ENCODE data around the gene TCN2.
"Not testable (repeated sequence)": the region's sequence is repeated elsewhere in the genome, so short reads cannot be mapped to it uniquely, and the experiment has no call there.

Gene TCN2

DNA sequence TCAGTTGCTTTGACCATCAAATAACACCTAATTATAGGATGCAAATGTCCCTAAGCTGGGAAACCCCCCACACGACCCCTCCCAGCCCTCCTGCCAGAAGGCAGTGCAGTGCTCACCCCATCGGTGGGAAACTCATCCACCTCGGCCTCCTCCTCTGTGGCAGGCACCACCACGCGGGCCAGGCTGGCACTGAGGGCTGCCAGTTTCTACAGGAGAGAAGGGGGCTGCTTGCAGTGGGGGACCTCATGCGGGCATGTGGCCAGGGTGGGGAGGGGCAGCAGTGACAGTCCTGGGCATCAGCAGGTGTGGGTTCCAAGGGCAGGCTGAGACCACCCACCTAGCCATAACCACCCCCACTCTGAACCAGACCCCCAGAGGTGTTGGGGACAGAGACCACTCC lies 26.1 kb upstream of the TCN2 start:
- no peak for DNase-seq

DNA sequence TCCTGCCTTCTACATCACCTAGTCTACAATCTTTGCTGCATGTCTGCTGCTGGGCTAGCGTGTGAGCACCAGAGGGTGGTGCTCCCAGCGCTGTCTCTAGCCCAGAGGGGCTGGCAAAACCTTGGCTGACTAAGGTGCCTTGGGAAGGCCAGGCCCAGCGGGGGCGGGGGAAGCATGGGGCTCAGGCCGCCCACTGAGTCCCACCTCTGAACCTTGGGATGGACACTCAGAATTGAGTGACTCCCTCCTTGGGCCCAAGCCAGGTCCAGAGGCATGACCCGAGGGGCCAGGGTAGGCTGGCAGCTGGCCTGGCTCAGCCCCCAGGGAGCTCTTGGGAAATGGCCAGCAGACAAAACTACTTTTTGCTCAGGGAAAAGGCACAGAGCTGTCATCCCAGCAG lies 24.9 kb upstream of the TCN2 start:
- DNase-seq = no peak

DNA sequence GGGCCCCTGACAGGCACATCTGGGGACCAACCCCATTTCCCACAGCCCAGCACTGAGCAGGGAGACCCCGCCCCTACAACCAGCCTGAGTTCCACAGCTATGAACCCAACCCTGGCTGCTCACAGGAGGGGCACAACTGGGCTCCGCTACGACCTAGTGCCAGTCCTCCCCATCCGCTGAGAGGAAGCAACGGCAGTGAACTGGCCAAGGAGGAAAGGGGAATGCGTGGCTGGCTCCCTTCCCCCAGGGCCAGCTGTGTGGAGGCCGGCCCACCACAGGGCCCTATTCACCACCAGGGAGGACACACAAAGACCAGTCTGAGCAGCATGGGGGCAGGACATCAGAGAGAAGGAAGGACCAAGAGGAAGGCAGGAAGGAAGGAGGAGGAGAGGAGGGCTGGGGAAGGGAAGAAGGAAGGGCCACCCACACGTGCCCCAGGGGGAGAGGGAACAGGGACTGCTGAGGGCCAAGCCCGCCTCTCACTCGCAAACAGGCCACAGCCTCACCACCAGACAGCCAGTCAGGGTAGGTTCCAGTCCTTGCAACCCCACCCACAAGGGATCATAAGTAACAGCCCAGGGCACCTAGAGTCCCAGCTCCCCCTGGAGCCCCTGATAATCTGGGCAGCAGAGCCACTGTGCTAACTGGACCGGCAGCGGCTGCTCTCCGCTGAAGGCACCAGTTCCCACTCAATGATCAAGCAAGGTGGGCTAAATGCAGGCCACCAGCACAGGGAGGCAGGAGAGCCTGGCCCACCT lies 24.0 kb upstream of the TCN2 start:
- no peak for DNase-seq

DNA sequence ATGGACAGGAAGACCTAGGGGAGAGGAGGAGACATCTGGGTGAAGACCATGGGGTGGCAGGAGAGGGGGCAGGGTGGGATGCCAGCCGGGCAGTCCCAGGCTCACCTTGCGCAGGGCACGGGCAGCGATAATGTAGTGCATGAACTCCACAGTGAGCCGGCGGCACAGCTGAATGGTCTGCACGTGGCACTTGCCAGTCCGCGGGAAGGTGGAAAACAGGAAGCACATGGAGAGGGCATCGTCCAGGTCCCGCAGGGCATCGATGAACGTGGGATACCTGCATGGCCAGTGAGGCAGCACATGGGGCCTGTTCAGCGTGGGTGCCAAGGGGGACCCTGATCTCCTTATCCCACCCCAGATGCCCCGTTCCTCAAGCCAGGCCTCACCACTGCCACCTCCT lies 22.5 kb upstream of the TCN2 start:
- DNase-seq = no peak

DNA sequence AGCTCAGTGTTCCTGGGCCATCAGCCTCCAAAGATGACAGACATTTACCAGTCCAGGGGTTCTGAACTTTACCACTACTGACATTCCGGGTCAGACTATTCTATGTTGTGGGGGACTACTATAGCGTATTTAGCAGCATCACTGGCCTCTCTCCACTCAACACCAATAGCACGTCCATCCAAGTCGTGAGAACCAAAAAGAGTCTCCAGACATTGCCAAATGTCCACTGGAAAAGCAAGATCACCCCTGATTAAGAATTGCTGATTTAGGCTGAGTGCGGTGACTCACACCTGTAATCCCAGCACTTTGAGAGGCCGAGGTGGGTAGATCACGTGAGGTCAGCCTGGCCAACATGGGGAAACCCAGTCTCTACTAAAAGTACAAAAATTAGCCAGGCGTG lies 20.6 kb upstream of the TCN2 start:
- no peak for DNase-seq

DNA sequence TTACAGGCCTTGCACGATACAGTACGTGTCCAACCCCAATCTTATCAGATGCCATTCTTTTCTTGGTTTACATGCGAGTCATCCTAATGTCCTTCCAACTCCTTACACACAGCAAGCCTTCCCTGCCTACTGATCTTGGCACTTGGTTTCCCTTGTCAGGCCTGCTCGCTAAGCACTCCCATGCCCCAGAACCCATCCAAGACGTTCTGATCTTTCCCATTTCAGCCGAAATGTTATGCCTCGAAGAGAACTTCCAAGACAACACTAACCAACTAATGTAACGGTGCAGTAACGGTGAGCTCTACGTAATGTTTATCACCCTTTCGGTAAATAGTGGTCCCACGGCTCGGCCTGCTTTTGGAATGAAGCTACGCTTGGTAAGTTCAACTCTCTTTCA lies 15.8 kb upstream of the TCN2 start:
- no peak for DNase-seq

DNA sequence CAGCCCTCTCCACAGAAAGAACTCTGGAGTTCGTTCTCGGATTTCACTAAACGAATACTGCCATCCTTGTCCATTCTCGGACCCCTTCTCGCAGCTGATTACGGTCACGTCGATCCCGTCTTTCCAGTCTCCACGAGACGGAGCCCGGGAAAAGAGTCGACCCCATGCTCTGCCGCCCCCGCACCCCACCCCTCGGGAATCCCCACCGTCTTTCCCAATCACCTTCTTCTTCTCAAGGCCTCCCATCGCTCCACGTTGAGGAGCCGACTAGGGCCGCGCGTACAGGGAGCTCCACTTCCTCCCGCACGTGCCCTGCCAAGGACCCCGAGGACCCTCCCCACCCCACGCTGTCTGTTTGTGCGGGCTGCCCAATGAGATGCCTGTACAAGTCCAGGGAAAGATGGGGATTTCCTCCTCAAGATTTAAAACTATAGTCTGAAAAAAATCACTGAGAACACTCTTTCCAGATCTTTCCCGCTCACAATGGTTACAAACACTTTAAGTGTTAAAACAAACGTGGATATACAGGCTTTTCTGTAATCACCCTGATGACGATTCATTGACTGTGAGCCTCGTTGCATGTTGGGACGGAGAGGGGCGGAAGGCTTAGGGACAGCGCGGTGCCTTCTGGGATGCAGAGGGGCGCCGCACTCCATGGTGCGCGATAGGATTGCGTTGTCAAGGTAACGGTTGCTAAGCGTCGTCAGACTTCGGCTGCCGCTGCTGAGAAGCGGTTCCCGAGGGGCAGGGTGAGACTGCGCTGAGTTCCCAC lies 15.2 kb upstream of the TCN2 start, which contains the start of gene PES1:
Gene PES1, minus strand, starts transcription at position 323 of the 772 bp plus-strand sequence. Its CDS starts 77 bp downstream, at position 246.
- DNase-seq = peak; percentile 99

DNA sequence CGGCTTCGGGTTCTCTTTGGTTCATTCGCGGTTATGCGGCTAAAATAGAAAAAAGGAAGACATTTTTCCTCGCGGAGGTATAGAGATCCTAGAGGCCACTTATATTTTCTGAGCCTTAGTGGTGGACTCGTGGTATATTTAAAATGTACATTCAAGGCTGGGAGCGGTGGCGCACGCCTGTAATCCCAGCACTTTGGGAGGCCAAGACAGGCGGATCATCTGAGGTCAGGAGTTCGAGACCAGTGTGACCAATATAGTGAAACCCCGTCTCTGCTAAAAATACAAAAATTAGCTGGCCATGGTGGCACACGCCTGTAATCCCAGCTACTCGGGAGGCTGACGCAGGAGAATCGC lies 14.6 kb upstream of the TCN2 start:
- DNase-seq = not testable (repeated sequence)

DNA sequence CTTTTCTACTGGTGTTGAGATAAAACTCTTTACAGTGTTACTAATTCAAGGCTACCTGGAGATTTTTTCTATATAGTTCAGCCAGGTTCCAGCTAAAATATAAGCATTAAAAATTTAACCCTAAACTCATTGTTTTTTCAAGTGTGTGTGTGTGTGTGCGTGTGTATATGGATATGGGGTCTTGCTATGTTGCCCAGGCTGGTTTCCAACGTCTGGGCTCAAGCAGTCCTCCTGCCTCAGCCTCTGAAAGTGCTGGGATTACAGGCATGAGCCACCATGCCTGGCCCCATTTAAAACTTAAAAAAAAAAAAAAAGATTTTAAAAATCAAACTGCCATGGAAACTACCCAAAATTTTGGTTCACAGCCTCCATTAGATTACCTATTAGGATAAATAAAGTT lies 10.8 kb upstream of the TCN2 start:
- DNase-seq = no peak

DNA sequence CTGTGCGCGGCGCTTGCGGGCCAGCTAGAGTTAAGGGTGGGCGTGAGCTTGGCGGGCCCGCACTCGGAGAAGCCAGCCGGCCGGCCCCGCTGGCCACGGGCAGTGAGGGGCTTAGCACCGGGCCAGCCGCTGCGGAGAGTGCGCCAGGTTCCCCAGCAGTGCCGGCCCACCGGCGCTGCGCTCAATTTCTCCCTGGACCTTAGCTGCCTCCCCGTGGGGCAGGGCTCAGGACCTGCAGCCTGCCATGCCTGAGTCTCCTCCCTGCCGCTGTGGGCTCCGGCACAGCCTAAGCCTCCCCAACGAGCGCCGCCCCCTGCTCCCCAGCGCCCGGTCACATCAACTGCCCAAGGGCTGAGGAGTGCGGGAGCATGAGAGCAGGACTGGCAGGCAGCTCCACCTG lies 10.1 kb upstream of the TCN2 start:
- no peak for DNase-seq

DNA sequence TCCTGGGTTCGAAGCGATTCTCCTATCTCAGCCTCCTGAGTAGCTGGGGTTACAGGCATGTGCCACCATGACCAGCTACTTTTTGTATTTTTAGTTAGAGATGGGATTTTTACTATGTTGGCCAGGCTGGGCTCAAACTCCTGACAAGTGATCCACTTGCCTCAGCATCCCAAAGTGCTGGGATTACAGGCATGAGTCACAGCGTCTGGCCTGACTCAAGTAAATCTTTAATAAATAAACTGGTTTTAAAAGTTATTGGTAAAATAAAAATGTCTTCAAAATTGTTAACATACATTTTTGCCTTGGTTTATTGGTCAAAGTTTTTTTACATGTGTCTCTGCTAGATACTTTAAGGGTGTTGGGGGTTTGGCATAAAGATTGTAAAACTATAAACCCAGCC lies 8.0 kb upstream of the TCN2 start:
- no peak for DNase-seq

DNA sequence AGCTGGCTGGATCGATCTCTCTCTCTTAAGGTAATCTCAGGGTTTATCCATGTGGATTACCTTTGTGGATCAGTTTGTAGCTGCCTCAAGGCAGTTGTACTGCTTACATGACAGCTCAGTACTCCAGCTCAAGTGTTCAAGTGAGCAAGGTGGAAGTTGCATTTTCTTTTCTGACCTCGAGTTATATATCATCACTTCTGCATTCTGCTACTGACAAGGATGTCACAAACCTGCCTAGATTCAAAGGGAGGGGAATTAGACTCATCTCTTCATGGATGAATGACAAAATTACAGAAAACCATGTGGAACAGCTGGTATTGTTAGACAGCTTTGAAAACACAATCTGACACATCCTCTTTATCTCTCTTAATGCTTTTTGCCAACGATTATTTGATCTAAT lies 6.1 kb upstream of the TCN2 start:
- DNase-seq = no peak

DNA sequence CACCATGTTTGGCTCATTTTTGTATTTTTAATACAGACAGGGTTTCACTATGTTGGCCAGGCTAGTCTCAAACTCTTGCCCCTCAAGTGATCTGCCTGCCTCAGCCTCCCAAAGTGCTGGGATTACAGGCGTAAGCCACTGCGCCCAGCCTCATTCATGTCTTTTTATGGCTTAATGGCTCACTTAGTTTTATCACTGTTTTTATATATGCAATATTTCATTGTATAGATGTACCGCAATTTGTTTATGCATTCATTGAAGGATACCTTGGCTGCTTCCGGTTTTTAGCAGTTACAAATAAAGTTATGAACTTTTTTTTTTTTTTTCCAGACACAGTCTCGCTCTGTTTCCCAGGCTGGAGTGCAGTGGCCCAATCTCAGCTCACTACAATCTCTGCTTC lies 5.5 kb upstream of the TCN2 start:
- no peak for DNase-seq

DNA sequence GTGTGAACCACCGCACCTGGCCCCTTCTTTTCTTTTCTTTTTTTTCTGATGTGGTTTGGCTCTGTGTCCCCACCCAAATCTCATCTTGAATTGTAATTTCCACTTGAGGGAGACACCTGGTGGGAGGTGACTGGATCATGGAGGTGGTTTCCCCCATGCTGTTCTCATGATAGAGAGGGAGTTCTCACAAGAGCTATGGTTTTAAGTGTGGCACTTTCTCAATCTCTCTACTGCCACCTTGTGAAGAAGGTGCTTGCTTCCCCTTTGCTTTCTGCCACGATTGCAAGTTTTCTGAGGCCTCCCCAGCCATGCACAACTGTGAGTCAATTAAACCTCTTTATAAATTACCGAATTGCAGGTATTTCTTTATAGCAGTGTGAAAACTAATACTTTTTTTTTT lies 4.9 kb upstream of the TCN2 start:
- DNase-seq = peak in 1 of 2 experiments; percentile 52

DNA sequence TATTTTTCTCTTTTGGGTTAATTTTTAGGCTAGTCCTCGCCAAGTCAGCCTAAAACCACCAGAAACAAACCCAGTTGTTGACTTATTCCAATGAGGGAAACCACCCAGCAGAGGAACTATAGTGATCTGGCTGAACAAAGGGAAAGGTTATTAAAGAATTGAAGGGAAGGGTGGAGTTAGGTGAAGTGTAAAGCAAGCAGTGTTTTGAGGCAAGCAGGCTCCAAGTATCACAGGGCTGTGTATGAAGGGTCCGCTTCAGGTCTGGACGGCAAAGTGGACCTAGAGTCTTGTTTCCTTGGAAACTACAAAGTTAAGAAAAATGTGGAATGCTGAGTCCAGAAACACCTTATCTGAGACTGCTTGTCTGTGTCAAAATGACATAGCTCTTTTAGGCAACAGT lies 3.2 kb upstream of the TCN2 start:
- no peak for DNase-seq

DNA sequence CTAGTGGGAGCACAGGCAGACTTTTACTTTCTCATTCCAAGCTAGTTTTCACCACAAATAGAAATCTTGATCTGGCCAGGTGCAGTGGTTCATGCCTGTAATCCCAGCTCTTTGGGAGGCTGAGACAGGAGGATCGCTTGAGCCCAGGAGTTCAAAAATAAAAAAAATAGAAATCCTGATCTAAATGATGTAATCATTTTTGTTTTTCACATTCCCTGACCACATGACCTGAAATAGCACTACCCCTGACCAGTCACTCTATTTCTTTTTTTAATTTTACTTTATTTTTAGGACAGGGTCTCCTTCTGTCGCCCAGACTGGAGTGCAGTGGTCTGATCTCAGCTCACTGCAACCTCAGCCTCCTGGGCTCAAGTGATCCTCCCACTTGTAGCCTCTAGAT lies 2.3 kb upstream of the TCN2 start:
- DNase-seq = no peak

DNA sequence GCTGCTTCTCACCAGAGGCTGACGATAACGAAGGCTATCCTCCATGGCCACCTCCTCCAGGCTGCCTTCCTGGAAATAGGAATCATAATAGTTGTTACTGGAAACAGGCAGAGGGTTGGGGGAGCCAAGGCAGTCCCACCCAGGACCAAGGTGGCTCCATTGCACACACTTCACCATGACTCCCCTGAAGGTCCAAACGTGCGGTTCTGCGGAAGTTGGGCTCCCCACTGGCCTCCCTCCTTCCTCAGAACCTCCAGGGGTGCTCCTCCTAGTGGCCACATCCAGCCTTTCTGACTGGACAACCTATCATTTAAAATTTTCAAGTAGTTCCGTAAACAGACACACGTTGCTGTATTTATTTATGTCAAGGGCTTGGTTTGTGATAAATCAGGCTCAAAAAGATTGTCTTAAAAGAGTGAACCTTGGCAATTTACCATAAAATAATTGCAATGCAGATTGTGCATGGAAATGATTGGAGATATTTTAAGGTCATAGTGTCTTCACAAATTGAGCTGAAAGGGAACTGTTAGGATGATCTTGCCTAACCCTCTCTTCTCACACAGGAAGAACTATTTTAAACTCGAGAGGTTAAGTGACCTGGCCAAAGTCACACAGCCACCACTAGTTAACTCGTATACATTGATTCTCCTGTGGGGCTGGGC lies 1.4 kb upstream of the TCN2 start:
- DNase-seq = peak in 1 of 2 experiments; percentile 32

DNA sequence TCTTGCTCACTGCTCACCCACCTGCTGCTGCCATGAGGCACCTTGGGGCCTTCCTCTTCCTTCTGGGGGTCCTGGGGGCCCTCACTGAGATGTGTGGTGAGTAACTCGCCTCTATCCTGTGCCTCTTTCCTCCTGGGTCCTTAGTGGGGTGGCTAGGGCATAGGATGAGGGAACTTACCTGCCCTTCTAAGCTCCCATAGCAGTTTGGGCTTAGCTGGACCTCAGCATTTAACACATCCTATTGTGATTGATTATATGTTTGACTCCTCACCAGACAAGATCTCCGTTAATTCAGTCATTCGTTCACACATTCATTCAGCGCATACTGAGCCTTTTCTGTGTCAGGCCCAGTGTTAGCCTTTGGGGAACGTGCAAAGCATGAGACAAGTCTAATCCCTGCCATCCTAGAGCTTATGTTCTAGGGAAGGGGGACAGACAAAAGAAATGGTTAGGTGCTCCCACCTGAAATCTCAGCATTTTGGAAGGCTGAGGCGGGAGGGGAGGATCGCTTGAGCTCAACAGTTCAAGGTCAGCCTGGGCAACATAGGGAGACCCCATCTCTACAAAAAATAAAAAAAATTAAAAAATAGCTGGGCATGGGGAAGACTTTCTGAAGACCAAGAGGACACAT lies 441 bp downstream of the TCN2 start:
- no peak for DNase-seq

DNA sequence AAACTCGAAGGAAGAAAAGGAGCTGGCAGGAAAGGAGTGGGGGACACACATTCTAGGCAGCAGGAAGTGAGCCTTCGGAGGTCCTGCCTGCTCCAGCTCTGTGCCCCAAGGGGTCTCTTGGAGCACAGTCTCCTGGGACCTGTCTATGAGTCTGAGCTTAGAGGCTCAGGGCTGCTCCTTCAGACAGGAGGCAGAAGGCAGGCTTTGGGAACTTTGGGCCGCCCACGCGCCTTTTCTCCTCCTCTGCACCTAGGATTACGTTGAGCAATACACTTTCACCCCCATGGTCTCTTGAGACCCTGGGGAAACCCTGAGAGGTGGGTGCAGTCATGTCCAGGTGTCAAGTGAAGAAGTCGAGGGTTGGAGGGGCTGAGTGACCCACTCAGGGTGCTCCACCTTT lies 965 bp downstream of the TCN2 start:
- DNase-seq = no peak

DNA sequence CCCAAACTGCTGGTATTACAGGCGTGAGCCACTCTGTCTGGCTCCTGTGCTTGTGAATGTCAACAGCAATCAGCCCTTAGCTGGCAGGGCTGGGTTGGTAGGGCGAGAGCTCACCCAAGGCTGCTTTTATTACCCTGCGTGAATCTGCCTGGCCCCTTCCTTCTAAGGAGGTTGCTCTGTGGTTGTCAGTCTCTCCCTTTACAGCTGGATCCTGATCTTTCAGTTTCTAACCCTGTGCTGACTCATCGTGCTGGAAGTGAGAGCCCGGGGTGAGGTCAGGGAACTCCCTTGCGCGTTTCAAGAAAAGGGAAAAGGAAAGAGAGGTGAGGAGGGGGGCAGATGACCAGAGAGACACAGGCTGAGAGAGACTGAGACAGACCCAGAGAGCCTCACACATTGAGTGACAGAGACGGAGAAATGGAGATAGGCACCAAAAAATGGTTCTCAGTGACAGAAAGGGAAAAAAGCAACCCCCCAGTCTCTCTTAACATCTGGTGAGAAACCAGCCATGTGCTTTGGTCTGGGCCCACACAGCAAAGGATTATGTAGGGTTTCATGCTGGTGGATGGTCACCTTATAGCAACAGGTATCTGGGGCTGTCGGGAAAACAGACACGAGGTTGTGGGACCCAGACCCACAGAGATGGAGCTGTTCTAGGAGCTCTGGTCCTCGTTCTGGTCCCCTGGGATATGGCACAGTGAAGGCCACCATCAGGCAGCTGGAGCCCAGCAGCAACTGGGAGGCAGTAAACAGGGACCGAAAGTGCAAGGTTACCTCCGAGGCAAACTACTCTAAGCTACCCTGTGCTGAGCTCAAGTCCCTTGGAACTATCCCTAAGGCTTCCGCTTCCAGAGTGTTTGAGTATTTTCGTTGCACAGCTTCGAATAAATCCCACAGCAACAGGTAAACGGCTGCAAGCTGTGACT lies 2.5 kb downstream of the TCN2 start:
- no peak for DNase-seq

DNA sequence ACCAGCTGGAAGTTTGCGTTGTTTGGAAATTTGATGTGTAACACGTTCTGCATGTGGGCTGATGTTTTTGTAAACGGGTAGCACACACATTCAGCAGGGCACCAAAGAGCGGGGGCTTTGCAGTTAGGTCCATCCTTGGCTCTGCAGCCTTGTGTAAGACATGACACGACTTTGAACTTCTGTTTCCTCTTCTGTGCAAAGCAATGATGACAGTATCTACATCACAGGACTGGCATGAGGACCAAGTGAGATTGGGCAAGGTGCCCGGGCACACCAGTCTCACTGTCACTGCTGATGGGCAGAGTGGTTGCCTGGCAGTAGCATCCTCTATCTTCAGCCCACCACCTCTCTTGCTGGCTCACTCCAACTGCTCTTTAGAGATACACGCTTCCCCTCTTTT lies 3.3 kb downstream of the TCN2 start:
- no peak for DNase-seq

DNA sequence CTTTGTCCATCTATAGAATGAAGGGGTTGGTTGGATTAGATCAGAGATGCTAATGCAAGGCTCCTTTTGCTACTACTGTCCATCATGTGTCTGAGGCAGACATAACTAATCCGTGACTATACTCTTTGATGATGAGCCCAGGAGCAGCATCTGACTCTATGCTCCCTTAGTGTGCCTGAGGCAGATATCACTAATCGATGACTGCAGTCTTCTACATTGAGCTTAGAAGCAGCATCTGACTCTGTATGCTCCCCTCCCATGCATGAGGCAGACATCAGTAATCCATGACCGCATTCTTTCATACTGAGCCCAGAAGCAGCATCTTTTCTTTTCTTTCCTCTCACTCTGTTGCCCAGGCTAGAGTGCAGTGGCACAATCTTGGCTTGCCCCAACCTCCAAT lies 4.2 kb downstream of the TCN2 start:
- no peak for DNase-seq

DNA sequence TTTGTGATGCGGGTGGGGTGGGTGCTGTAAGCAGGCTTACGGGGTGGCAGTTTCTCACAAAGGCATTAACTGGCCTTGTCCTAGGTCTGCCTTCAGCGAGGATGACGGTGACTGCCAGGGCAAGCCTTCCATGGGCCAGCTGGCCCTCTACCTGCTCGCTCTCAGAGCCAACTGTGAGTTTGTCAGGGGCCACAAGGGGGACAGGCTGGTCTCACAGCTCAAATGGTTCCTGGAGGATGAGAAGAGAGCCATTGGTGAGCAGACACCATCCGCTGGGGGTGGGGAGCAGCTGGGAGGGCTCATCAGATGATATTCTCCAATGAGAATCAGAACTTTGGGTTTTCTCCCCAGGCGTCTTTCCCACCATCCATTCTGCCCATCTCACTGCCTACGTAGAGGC lies 5.8 kb downstream of the TCN2 start:
- no peak for DNase-seq
